CD4-positive, alpha-beta T cell treated with Interferon gamma for 1 hour (primary cell): ENCODE results near the gene MACF1.

Experiments used
- DNase-seq: peaks from one replicate; pipeline ENCODE4 v3.0.0-alpha.2; 2020

MACF1 gene

GRCh38 chr1:39397487-39397886 lies 193.0 kb downstream of the MACF1 start:
- DNase-seq = no peak

GRCh38 chr1:39398278-39399021 lies 194.0 kb downstream of the MACF1 start:
- peak; percentile 21 for DNase-seq

DNA sequence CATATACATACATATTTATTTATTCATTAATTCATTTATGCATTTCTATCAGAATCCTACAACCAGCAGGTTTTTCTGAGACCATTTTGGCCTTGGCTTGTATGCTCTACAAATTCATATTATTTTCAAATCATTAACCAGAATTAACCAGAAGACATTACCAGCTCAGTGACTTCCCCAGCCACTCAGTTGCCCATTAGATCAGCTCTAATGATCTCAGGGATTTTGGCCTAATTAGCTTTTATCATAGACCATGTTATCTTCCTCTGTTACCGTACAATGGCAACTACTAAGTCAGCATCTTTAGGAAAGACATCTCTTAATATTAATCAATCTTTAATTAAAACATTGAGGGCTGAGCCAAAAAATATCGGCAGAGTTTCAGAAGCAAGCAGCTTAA lies 196.6 kb downstream of the MACF1 start:
- DNase-seq = no peak

DNA sequence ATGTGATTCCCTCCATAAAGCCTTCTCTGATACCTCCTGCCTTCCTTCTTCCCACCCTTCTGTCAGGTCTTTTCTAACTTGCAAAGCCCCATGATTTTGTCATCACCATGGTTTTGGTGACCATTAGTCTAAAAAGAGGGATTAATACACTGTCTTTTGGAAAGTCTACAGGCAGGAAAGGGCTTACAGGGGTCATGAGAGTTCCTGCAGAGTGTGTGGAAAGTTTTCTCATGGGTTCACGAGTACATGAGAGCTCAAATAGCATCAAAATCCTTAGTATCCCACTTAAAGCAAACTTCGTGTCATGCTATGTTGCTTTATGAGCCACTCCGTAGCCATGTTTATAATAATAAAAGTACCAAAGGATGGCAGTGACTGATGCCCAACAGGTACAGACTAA lies 200.4 kb downstream of the MACF1 start:
- DNase-seq = no peak

- DNase-seq = no peak
These were observed 200.9 kb downstream of the MACF1 start for GRCh38 chr1:39405358-39405757.

GRCh38 chr1:39406533-39407450 lies 202.3 kb downstream of the MACF1 start:
- DNase-seq = no peak

DNA sequence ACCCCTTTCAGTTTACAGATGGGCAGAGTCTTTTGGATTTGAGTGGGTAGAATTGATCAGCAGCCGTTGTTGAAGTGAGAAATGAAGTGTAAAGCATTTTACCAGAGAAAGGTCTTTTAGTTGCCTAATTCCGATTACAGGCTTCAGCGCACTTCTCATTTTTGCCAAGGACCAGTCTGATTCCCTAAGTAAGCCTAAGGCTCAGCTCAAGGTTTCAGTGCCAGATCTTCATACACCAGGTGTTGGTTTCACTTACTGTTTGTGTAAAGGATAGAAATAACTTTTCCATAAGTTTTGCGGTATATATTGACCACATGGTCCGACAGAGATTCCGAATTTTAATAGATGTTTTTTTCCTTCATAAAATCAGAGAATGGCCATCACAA lies 203.0 kb downstream of the MACF1 start:
- no peak for DNase-seq

DNA sequence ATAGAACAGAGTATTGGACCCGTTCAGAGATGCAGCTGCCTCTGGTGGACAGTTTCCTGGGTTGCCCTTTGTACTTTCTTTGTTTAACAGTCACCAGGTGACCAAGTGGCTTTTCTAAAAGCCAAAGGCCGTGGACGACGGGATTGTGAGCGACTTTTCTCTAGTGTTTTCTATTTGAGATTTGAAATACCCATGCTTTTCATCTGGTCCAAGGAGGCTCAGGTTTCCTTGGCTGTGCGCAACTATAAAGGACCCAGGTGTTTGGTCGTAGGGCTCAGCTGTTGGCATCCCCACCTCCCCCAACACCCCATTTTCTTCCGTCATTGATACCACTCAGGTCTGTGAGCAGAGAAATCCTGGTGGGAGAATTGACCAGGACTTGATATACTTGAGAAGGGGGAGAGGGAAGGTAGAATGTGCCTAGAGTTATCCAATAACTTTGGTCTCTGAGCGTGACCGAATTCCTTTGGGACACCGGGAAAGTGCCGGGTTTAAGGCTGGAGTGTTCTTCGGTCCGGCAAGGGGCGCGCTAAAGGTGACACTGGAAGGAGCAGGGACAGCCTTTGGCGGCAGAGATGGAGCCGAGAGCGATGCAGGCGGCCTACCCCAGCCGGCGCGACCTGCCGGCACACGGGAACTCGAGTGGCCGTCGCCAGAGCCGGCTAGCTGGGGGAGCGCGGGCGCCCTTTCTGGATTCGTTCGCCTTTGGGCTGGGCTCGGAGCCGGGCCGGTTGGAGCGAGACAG lies 203.6 kb downstream of the MACF1 start:
- no peak for DNase-seq

GRCh38 chr1:39408641-39409054 lies 204.2 kb downstream of the MACF1 start:
- peak; percentile 86 for DNase-seq

DNA sequence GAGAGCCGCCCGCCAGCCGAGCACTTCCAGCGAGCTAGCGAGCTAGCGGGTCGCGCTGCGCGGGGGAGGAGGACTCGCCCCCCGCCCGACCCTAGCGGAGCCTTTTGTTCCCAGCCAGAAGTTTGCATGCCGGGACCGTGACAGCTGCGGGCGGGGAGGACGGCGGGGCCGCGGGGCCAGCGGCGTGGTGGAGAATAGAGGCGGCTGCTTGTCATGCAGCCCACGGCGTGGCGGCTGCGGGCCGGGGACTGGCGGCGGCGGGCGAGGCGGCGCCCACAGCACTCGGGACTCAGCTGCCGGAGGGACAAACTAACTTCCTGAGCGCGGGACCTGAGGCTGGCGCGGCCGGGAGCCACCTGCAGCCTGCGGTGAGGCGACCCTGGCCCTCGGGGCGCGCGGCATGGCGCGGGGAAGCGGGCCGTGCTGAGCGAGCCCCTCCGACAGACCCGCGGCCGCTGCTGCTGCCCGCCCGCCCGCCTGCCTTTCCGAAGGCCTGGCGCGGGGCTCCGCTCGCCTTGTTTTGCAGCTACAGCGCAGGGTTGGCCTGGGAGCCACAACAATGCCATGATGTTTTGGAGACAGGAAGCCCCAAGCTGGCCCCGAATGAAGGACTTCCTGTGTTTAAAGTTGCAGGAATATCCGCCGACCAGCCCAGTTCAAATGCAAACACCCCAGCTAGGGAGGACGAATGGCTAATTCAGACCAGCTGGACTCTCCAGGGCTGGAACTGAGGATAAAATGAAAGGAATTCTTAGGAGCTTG lies 204.7 kb downstream of the MACF1 start:
- no peak for DNase-seq

DNA sequence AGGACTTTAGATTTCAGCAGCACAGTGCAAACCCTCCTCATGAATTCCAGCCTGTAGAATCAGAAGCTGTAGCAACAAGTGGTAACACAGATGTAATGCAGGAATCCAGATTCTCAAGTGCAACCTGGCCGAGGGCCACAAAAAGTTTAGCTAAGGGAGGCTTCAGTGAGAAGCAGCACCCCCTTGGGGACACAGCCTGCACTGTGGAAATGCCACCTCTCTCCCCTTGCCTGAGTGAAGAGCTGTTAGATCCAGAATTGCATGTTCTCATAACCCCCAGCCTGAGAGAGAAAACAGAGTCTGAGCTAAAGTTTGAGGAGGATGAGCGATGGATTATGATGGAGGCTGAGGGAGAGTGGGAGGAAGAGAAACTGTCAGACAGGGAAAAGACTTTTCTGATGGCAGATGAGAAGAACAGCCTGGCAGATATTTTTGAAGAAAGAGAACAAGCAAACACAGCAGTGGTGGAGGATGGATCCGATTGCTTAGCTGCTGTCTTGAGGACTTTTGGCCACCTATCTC lies 206.5 kb downstream of the MACF1 start:
- peak; percentile 52 for DNase-seq

DNA sequence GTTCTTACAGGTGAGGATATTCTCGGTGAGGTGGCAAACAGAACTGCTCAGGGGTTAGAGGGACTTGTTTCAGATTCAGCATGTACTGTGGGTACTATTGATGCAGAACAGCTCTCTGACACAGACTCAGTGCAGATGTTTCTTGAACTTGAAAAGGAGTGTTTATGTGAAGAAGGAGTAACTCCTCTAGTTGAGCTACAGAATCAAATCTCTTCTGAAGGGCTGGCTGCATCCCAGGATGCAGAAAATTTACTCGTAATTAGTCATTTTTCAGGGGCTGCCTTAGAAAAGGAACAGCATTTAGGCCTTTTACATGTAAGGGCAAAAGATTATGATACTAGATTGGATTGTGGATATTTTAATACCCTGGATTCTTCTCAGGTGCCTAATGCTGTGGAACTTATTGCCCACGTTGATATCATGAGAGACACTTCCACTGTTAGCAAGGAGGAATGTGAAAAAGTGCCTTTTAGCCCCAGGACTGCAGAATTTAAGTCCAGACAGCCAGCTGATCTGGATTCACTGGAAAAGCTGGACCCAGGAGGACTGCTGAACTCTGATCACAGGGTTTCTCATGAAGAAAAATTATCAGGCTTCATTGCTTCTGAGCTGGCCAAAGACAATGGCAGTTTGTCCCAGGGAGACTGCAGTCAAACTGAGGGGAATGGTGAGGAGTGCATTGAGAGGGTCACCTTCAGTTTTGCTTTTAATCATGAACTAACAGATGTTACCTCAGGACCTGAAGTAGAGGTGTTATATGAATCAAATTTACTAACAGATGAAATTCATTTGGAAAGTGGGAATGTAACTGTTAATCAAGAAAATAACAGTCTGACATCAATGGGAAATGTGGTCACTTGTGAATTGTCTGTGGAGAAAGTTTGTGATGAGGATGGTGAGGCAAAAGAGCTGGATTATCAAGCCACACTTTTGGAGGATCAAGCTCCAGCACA lies 207.3 kb downstream of the MACF1 start:
- no peak for DNase-seq

DNA sequence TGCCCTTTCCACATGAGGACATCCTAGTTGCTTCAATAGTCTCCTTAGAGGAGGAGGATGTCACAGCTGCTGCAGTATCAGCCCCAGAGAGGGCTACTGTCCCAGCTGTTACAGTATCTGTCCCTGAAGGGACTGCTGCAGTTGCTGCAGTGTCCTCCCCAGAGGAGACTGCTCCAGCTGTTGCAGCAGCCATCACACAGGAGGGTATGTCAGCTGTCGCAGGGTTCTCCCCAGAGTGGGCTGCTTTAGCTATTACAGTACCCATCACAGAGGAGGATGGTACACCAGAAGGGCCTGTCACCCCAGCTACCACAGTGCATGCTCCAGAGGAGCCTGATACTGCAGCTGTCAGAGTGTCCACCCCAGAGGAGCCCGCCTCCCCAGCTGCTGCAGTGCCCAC lies 208.4 kb downstream of the MACF1 start:
- DNase-seq = no peak

GRCh38 chr1:39413902-39414528 lies 209.5 kb downstream of the MACF1 start:
- DNase-seq = no peak

- no peak for DNase-seq
These were observed 211.1 kb downstream of the MACF1 start for GRCh38 chr1:39415553-39415952.

DNA sequence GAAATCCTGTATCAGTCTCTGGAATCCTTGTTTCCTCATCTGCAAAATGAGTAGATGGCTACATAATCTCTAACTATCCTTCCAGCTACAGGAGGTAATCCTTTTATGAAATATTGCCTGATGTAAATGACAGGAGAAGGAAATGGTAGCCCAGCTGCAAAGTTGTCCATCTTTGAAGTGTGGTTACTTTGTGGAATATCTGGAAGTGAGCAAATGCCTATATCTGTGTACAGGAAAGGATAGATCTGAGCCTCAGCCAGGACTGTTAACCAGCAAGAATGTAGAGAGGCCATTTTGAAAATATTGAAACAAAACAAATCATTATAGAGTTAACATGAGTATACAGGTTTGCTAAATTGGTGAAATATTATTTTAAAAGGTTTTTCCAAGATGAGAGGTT lies 212.1 kb downstream of the MACF1 start:
- no peak for DNase-seq

GRCh38 chr1:39418236-39418635 lies 213.7 kb downstream of the MACF1 start:
- no peak for DNase-seq

DNA sequence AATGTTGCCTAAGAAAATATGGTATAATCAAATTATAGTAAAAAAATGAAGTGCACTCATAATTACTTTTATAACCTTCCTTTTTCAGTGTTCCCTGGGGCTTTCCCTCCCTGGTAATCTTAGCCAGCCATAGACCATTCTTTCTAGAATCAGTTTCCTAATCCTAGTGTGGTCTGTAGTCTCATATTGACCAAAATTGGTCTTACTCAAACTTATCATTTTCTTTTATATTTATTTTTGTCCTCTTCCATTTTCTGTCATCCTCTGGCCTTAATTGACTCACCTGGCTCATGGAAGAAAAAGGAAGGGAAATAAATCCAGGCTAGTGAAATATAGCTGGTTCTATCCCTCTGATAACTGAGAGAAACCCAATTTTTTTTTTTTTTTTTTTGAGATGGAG lies 216.0 kb downstream of the MACF1 start:
- no peak for DNase-seq

GRCh38 chr1:39422614-39423013 lies 218.1 kb downstream of the MACF1 start:
- DNase-seq = no peak

DNA sequence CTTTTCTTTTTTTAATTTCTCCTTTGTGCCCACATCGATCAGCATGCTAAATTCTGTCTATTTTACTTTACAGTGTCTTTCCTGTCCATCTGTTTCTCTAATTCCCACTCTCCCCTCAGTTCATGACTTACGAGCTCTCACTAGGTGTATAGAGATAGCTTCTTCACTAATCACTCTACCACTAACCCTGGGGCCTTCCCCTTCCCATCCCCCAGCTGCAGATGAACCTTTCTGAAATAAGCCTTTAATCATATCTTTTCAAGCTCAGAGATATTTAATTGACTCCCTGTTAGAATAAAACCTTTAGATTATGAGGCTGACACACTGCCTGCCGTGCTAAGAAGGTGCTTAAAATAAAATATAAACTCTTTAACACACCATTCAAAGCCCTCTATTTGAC lies 220.7 kb downstream of the MACF1 start:
- DNase-seq = no peak

DNA sequence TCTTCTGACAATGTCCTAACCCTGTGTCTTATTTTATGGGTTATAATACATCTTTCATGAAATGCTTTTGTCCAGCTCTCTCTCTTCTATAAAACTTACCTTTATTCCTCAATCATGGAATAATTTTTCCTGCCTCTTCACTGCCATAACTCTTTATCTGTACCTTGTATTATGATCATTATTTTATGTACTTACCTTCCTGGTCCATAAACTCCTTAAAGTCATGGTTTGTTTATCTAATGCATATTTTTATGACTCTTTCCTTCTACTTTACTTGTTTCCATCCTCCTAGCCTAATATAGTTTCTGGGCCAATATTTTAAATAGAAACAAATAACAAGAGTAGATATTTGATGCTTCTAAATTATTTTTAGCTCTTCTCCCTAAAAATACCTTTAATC lies 221.1 kb downstream of the MACF1 start:
- no peak for DNase-seq
